Mesenchymal stem cell (in vitro differentiated cells and primary cell): ENCODE results near the gene TMPRSS13.
A peak's percentile ranks its signal among the peaks of the same experiment; 100 is the strongest.

Source experiments
- DNase-seq: peaks from one replicate; pipeline ENCODE4 v3.0.0-alpha.2; 2013
- H2AFZ ChIP-seq: one replicate; pipeline ENCODE4 v1.6.1; 2013; ENCODE audit warnings: low read depth, mild to moderate bottlenecking, control low read depth, inconsistent platforms, low read length, moderate library complexity
- H2AK5ac ChIP-seq: 2 replicates; pipeline ENCODE4 v1.6.1; 2013; ENCODE audit warnings: low read length, moderate library complexity, mild to moderate bottlenecking, inconsistent platforms; ENCODE audit not compliant: severe bottlenecking
- H2BK120ac ChIP-seq: one replicate; pipeline ENCODE4 v1.6.1; 2013; ENCODE audit warnings: low read depth, mild to moderate bottlenecking, inconsistent platforms, low read length, moderate library complexity
- H2BK12ac ChIP-seq, 2 experiments: one replicate each; pipeline ENCODE4 v1.6.1; 2013; ENCODE audit warnings: inconsistent platforms in 2 of 2, low read length in 2 of 2, mild to moderate bottlenecking in 2 of 2, moderate library complexity in 2 of 2, control low read depth in 1 of 2
- H2BK15ac ChIP-seq: one replicate; pipeline ENCODE4 v1.6.1; 2013; ENCODE audit warnings: mild to moderate bottlenecking, low read depth, inconsistent platforms; ENCODE audit not compliant: poor library complexity, severe bottlenecking
- H2BK5ac ChIP-seq: 2 replicates; pipeline ENCODE4 v1.6.1; 2013; ENCODE audit warnings: low read depth, mild to moderate bottlenecking, low read length, control low read depth, inconsistent platforms; ENCODE audit not compliant: poor library complexity, severe bottlenecking
- H3K14ac ChIP-seq, 2 experiments: one replicate each; pipeline ENCODE4 v1.6.1; 2013; ENCODE audit warnings: inconsistent platforms in 2 of 2, low read length in 2 of 2, control low read depth in 1 of 2, mild to moderate bottlenecking in 1 of 2, moderate library complexity in 1 of 2
- H3K18ac ChIP-seq, 2 experiments: one replicate each; pipeline ENCODE4 v1.6.1; 2013; ENCODE audit warnings: inconsistent platforms in 2 of 2, low read length in 2 of 2, control low read depth in 1 of 2, low read depth in 1 of 2, mild to moderate bottlenecking in 1 of 2
- H3K23ac ChIP-seq, 2 experiments: one replicate each; pipeline ENCODE4 v1.6.1; 2013; ENCODE audit warnings: inconsistent platforms in 2 of 2, low read length in 2 of 2, mild to moderate bottlenecking in 2 of 2, moderate library complexity in 2 of 2, control low read depth in 1 of 2
- H3K27ac ChIP-seq: 2 replicates; pipeline ENCODE4 v1.5.1; 2013; ENCODE audit warnings: mild to moderate bottlenecking, moderate library complexity, low read length, control low read depth, inconsistent platforms; ENCODE audit not compliant: poor library complexity, severe bottlenecking
- H3K27me3 ChIP-seq, 2 experiments: 2 replicates each; pipeline versions ENCODE4 v1.6.1 to v1.7.0; 2013; ENCODE audit warnings: low read length in 2 of 2, mild to moderate bottlenecking in 2 of 2, moderate library complexity in 2 of 2, control low read depth in 1 of 2, inconsistent platforms in 1 of 2; ENCODE audit not compliant: control insufficient read depth in 1 of 2, insufficient read depth in 1 of 2
- H3K36me3 ChIP-seq, 2 experiments: 2 replicates each; pipeline versions ENCODE4 v1.6.1 to v1.7.0; 2013; ENCODE audit warnings: low read length in 2 of 2, control low read depth in 1 of 2, inconsistent platforms in 1 of 2, low read depth in 1 of 2, mild to moderate bottlenecking in 1 of 2; ENCODE audit not compliant: insufficient read depth in 2 of 2, control insufficient read depth in 1 of 2
- H3K4ac ChIP-seq, 2 experiments: one replicate each; pipeline ENCODE4 v1.6.1; 2013; ENCODE audit warnings: inconsistent platforms in 2 of 2, low read length in 2 of 2, mild to moderate bottlenecking in 2 of 2, moderate library complexity in 2 of 2, control low read depth in 1 of 2, low read depth in 1 of 2
- H3K4me1 ChIP-seq: 2 replicates; pipeline ENCODE4 v1.6.1; 2013; ENCODE audit warnings: low read depth, low read length, control low read depth; ENCODE audit not compliant: control insufficient read depth, insufficient read depth
- H3K4me2 ChIP-seq: 2 replicates; pipeline ENCODE4 v1.6.1; 2013; ENCODE audit warnings: low read length, mild to moderate bottlenecking, inconsistent platforms; ENCODE audit not compliant: poor library complexity, severe bottlenecking
- H3K4me3 ChIP-seq, 2 experiments: 2 replicates each; pipeline versions ENCODE4 v1.5.1 to v1.7.0; 2013; ENCODE audit warnings: low read length in 2 of 2, mild to moderate bottlenecking in 2 of 2, control low read depth in 1 of 2, low read depth in 1 of 2; ENCODE audit not compliant: insufficient read depth in 1 of 2
- H3K79me1 ChIP-seq: replicated peaks from 2 replicates; pipeline ENCODE4 v1.6.1; 2013; ENCODE audit warnings: mild to moderate bottlenecking, control low read depth, low read length, inconsistent platforms; ENCODE audit not compliant: poor library complexity, severe bottlenecking
- H3K9ac ChIP-seq: 2 replicates; pipeline ENCODE4 v1.7.0; 2013; ENCODE audit warnings: mild to moderate bottlenecking, low read length, moderate library complexity
- H3K9me3 ChIP-seq: 2 replicates; pipeline ENCODE4 v1.7.0; 2013; ENCODE audit warnings: mild to moderate bottlenecking, low read length; ENCODE audit not compliant: control insufficient read depth
- H4K8ac ChIP-seq: one replicate; pipeline ENCODE4 v1.6.1; 2013; ENCODE audit warnings: inconsistent platforms, mild to moderate bottlenecking, low read length, moderate library complexity
- H4K91ac ChIP-seq: one replicate; pipeline ENCODE4 v1.6.1; 2013; ENCODE audit warnings: mild to moderate bottlenecking, low read length, inconsistent platforms
- WGBS: methylation state at CpG from one replicate; pipeline ENCODE4 v1.1.7; 2013; ENCODE audit warnings: mixed read lengths; 5-methylcytosine and 5-hydroxymethylcytosine counted together

The TMPRSS13 gene

DNA sequence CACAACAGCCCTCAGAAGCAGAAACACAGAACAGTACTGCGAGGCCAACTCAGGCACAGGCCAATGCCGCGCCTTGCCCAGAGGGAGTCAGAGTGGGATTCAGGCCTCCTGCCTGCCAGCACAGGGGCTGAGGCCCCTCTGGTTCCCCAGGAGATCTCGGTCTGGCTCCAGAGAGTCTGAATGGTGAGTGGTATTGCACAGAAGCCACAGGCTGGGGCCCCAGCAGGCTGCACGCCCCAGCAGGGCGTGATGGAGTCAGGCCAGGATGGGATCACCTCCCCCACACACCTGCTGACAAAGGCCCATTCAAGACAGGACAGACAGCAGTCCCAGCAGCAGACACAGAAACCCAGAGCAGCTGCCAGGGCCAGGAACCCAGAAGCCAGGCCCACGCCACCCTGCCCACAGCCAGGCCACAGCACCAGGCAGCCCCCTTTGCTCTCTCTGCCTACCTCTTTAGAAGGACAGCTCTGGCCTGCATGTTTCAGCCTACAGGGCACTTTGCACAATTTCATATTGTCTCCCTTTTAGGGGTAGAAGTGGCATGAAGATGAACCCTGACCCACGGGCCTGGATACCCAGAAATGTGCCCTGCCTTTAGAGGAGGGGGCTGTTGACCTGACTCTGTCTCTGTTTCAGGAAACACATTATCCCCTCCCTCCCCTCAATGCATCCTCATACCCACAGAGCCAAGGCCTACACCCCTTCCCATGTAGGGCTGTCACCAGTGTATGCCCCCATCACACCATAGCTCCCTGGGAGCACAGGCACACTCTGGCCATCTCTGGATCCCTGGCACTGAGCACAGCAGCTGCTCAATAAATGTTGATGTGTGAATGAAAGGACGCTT lies 58.9 kb downstream of the TMPRSS13 start:
- no peak overlapping the region for H3K9ac ChIP-seq
- H3K36me3 ChIP-seq: peaks cover 0 to 15% of the 10 kb centered on the region in 2 experiments
- no peak overlapping the region for H2BK12ac ChIP-seq
- H3K18ac ChIP-seq: no peak overlapping the region
- H2BK5ac ChIP-seq: no peak overlapping the region
- H3K9me3 ChIP-seq: no peaks in the 10 kb centered on the region
- no peak overlapping the region for H3K4ac ChIP-seq
- DNase-seq: no peak
- H3K14ac ChIP-seq: peak overlapping the region in 1 of 2 experiments; percentile 5
- peaks cover 25% of the 10 kb centered on the region for H3K79me1 ChIP-seq
- no peak overlapping the region for H3K23ac ChIP-seq
- no peak overlapping the region for H2BK15ac ChIP-seq
- H3K27ac ChIP-seq: no peak overlapping the region
- peaks cover 29% of the 10 kb centered on the region for H3K4me1 ChIP-seq
- no peak overlapping the region for H2AK5ac ChIP-seq
- no peak overlapping the region for H2AFZ ChIP-seq
- no peak overlapping the region for H4K91ac ChIP-seq
- peaks cover 0 to 56% of the 10 kb centered on the region in 2 experiments for H3K27me3 ChIP-seq
- 85% methylated on average over 9 of the region's 9 CpGs for WGBS
- no peak overlapping the region for H4K8ac ChIP-seq
- no peak overlapping the region for H2BK120ac ChIP-seq
- no peak overlapping the region for H3K4me2 ChIP-seq
- H3K4me3 ChIP-seq: no peak overlapping the region

- Histone ChIP-seq H3K9ac (no peak overlapping the region), H2BK12ac (no peak overlapping the region), H4K8ac (no peak overlapping the region), H3K4me2 (no peak overlapping the region), H3K9me3 (no peaks in the 10 kb centered on the region), H3K14ac (no peak overlapping the region), H2BK120ac (no peak overlapping the region), H4K91ac (no peak overlapping the region), H2AK5ac (no peak overlapping the region), H2BK5ac (no peak overlapping the region), H3K4me3 (no peak overlapping the region), H3K36me3 (peaks cover 0 to 15% of the 10 kb centered on the region in 2 experiments), H3K4ac (no peak overlapping the region), H3K79me1 (peaks cover 25% of the 10 kb centered on the region), H3K18ac (no peak overlapping the region), H3K4me1 (peaks cover 22% of the 10 kb centered on the region), H2AFZ (no peak overlapping the region), H2BK15ac (no peak overlapping the region), H3K27me3 (peaks cover 0 to 49% of the 10 kb centered on the region in 2 experiments), H3K23ac (no peak overlapping the region), H3K27ac (no peak overlapping the region)
- WGBS: 65% methylated on average over 4 of the region's 4 CpGs
- DNase-seq: no peak
These were observed 59.6 kb downstream of the TMPRSS13 start for GRCh38 chr11:117869604-117870003.

DNA sequence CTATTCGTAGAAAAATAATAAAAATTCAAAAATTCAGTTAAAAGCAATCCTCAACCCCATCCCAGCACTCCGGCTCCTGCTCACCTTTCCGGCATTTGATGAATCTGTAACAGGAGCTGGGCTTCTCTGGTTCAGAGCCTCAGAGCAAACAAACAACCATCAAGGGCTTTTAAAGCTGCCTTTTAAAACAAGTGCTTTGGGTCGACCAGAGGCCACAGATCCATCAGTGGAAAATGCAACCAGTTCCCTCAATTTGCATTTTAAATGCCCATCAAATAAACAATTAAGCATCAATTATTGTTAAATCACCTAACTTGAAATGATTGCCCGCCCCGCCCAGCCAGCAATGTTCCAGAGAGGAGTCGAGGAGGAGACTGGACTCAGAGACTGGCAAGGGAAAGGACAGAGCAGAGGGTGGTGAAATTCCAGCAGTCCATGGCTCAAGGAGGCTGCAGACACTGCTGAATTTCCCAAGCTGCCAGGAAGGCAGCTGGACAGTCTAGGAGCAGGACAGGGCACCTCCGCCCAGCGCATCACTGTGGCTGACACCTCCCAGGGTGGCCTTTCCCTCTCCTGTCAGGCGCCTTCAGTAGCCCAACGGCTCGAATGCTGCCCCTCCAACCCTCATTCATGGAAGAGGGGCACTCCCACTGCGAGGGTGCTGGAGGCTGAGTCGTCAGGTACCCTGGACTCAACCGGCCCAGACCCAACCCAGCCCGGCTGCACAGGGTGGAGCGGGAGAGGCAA lies 60.2 kb downstream of the TMPRSS13 start:
- no peak overlapping the region for H3K4ac ChIP-seq
- H3K27ac ChIP-seq: no peak overlapping the region
- H3K79me1 ChIP-seq: peaks cover 25% of the 10 kb centered on the region
- no peak overlapping the region for H3K23ac ChIP-seq
- H3K14ac ChIP-seq: no peak overlapping the region
- no peak overlapping the region for H4K91ac ChIP-seq
- 88% methylated on average over 16 of the region's 17 CpGs for WGBS
- peaks cover 0 to 15% of the 10 kb centered on the region in 2 experiments for H3K36me3 ChIP-seq
- no peak for DNase-seq
- no peak overlapping the region for H2AK5ac ChIP-seq
- H2BK5ac ChIP-seq: no peak overlapping the region
- H3K4me3 ChIP-seq: no peak overlapping the region
- H2AFZ ChIP-seq: no peak overlapping the region
- no peak overlapping the region for H3K9ac ChIP-seq
- no peak overlapping the region for H3K4me2 ChIP-seq
- no peak overlapping the region for H4K8ac ChIP-seq
- no peak overlapping the region for H2BK120ac ChIP-seq
- H3K27me3 ChIP-seq: peaks cover 0 to 43% of the 10 kb centered on the region in 2 experiments
- H2BK15ac ChIP-seq: no peak overlapping the region
- H2BK12ac ChIP-seq: no peak overlapping the region
- peaks cover 18% of the 10 kb centered on the region for H3K4me1 ChIP-seq
- H3K9me3 ChIP-seq: no peaks in the 10 kb centered on the region
- H3K18ac ChIP-seq: no peak overlapping the region

DNA sequence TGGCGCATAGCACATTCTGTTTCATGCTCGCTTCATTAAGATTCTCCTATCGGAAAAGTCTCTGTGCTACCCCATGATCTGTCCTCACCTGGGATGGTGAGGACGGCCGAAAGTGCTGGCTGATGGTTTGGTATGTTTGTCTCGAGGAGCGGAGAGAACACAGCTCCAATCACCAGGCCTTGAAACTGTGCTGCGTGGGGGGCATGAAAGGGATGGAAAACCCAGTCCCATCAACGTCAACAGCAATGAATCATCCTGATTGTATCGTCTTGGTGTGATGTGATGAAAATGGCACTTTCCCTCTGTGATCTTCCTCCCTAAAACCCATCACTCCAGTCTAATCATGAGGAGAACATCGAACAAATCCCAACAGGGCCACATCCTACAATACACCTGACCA lies 61.1 kb downstream of the TMPRSS13 start:
- no peaks in the 10 kb centered on the region for H3K9me3 ChIP-seq
- no peak overlapping the region for H3K23ac ChIP-seq
- peaks cover 21% of the 10 kb centered on the region for H3K79me1 ChIP-seq
- no peak overlapping the region for H3K9ac ChIP-seq
- no peak overlapping the region for H3K4me3 ChIP-seq
- no peak overlapping the region for H2AK5ac ChIP-seq
- WGBS: 89% methylated on average over 10 of the region's 11 CpGs
- no peak overlapping the region for H2BK12ac ChIP-seq
- no peak overlapping the region for H3K14ac ChIP-seq
- no peak overlapping the region for H2BK5ac ChIP-seq
- no peak overlapping the region for H4K8ac ChIP-seq
- H2BK15ac ChIP-seq: no peak overlapping the region
- H4K91ac ChIP-seq: no peak overlapping the region
- no peak for DNase-seq
- no peak overlapping the region for H2BK120ac ChIP-seq
- no peak overlapping the region for H3K18ac ChIP-seq
- H3K4ac ChIP-seq: no peak overlapping the region
- H2AFZ ChIP-seq: no peak overlapping the region
- H3K4me2 ChIP-seq: no peak overlapping the region
- H3K27me3 ChIP-seq: peaks cover 0 to 34% of the 10 kb centered on the region in 2 experiments
- no peak overlapping the region for H3K27ac ChIP-seq
- peaks cover 0 to 15% of the 10 kb centered on the region in 2 experiments for H3K36me3 ChIP-seq
- peaks cover 18% of the 10 kb centered on the region for H3K4me1 ChIP-seq
